Measurements from ENCODE around the gene ACBD3. TPM values are rescaled to one million over a fixed set of nuclear protein-coding genes. Genes with fewer than 3 reads are reported as not detected.

Gene ACBD3
- total and polyA plus RNA-seq, 10 of the 15 experiments (the other 5 are each of a cell fraction or from before 2014, with no cell fraction given), result 7.5 to 27.9 (median 20.3) TPM

DNA sequence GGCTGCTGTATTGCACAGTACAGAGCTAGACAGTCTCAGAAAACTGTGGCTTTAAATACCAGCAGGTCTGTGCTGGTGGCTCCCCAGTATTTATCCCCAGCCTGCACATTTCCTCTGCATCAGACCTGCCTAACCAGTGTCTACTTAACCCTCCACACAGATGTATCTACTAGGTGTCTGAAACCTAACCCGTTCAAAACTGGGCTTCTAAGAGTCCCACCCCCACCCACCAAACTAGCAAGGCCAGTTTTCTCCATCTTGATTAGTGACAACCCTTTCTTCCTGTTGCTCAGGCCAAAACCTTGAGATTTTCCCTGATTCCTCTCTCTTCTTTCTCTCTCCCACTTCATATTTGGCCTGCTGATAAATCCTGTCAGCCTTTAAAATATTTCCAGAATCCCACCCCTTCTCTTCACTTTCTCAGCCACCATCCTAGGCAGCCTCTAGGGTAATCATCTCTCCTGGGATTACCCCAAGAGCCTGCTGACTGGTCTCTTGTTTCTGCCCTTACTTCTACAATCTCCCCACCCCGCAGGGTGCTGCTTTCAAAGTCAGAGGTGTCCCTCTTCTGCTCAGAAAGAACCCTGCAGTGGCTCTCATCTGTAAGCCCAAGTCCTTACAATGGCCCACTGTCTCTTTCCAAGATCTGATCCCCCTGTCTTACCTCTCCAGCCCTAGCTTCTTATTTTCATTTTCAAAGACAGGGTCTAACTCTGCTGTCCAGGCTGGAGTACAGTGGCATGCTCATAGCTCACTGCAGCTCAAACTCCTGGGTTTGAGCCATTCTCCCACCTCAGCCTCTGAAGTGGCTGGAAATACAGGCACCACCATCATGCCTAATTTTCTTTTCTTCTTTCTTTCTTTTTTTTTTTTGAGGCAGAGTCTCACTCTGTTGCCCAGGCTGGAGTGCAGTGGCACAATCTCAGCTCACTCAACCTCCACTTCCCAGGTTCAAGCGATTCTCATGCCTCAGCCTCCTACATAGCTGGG is 78.8 kb downstream of the ACBD3 start:
- POLR2A ChIA-PET, result interaction anchor here (0.6 to 6.0 kb wide), 9 partner anchors 8 to 252 kb away, joined by 3 to 37 read pairs (median 4); partner anchors contain the start of gene H3-3A
- BruUV-seq (replicated peaks), result no TSS peak

More for the DNA sequence above, 78.8 kb downstream of the ACBD3 start:
- no peak overlapping the region for H3K27ac ChIP-seq (ENCODE audit: control insufficient read depth, insufficient read depth)
- DNase-seq (ENCODE audit: low read depth, low spot score) (no peak), ATAC-seq (no peak), FAIRE-seq (no peak)
- ChIA-PET SMC1A (ENCODE audit: uncharacterized antibody, unreplicated experiment) (interaction anchor here (0.8 to 4.6 kb wide), 9 partner anchors 13 to 298 kb away, joined by 3 to 39 read pairs (median 5); no protein-coding TSS in a partner anchor), RAD21 (ENCODE audit: unreplicated experiment) (interaction anchor here (0.5 to 6.3 kb wide), 6 partner anchors 13 to 117 kb away, joined by 3 to 56 read pairs (median 4); no protein-coding TSS in a partner anchor), CTCF (interaction anchor here (0.7 to 6.5 kb wide), 7 partner anchors 12 to 124 kb away, joined by 3 to 96 read pairs (median 9); no protein-coding TSS in a partner anchor)
- no peaks in the 10 kb centered on the region for H4K20me1 ChIP-seq (ENCODE audit: control insufficient read depth, insufficient read depth)
- H3K4me3 ChIP-seq, result no peak overlapping the region
- 33% methylated on average over 3 of the region's 3 CpGs for WGBS (ENCODE audit: insufficient coverage, insufficient replicate concordance, low lambda C conversion rate, missing lambda C conversion rate)
- H3K27me3 ChIP-seq (replicated peaks in 1 of 2; ENCODE audit: control insufficient read depth in 2 of 2, insufficient read depth in 2 of 2, low read length in 1 of 2), result no peaks in the 10 kb centered on the region
- in situ Hi-C loops (cut with MboI), result no loop called here
- H2AFZ ChIP-seq (ENCODE audit: control insufficient read depth, low read depth, low read length), result peak overlapping the region; percentile 48
- H3K9ac ChIP-seq (ENCODE audit: control insufficient read depth, insufficient read depth, low read length), result no peak overlapping the region
- H3K79me2 ChIP-seq (ENCODE audit: control insufficient read depth, insufficient read depth, low read length), result no peaks in the 10 kb centered on the region
- no peaks in the 10 kb centered on the region for H3K36me3 ChIP-seq (ENCODE audit: control insufficient read depth in 2 of 2, insufficient read depth in 2 of 2, low read length in 1 of 2)
- no peak overlapping the region for H3K4me2 ChIP-seq (ENCODE audit: control insufficient read depth, insufficient read depth)
- TF ChIP-seq MEF2B (IDR thresholded peaks at IDR 0.05; ENCODE audit: partially characterized antibody, poor library complexity, severe bottlenecking) (peak; percentile 97), POLR2AphosphoS5 (IDR thresholded peaks at IDR 0.05; ENCODE audit: low read length) (no peak), YBX1 (IDR thresholded peaks at IDR 0.05) (peak; percentile 76; the same call in 1 of the 2 replicates), RAD21 (IDR thresholded peaks at IDR 0.05; ENCODE audit: insufficient read depth, low read depth, low read length) (peak; percentile 58), SMC3 (IDR thresholded peaks at IDR 0.05; ENCODE audit: borderline replicate concordance, low read length) (peak; percentile 25; the same call in 1 of the 2 replicates)
- TF ChIP-seq, protein P1, sequence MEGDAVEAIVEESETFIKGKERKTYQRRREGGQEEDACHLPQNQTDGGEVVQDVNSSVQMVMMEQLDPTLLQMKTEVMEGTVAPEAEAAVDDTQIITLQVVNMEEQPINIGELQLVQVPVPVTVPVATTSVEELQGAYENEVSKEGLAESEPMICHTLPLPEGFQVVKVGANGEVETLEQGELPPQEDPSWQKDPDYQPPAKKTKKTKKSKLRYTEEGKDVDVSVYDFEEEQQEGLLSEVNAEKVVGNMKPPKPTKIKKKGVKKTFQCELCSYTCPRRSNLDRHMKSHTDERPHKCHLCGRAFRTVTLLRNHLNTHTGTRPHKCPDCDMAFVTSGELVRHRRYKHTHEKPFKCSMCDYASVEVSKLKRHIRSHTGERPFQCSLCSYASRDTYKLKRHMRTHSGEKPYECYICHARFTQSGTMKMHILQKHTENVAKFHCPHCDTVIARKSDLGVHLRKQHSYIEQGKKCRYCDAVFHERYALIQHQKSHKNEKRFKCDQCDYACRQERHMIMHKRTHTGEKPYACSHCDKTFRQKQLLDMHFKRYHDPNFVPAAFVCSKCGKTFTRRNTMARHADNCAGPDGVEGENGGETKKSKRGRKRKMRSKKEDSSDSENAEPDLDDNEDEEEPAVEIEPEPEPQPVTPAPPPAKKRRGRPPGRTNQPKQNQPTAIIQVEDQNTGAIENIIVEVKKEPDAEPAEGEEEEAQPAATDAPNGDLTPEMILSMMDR (IDR thresholded peaks at IDR 0.05 in 2 of 3, conservative IDR thresholded peaks at IDR 0.05 in 1 of 3; ENCODE audit: control insufficient read depth in 2 of 3, extremely low read depth in 1 of 3, insufficient read depth in 1 of 3, low read depth in 3 of 3, low read length in 3 of 3), result peak in 2 of 3 experiments; percentile 23 to 49; a peak in 3 of 6 replicates
- TF ChIP-seq, protein P2, sequence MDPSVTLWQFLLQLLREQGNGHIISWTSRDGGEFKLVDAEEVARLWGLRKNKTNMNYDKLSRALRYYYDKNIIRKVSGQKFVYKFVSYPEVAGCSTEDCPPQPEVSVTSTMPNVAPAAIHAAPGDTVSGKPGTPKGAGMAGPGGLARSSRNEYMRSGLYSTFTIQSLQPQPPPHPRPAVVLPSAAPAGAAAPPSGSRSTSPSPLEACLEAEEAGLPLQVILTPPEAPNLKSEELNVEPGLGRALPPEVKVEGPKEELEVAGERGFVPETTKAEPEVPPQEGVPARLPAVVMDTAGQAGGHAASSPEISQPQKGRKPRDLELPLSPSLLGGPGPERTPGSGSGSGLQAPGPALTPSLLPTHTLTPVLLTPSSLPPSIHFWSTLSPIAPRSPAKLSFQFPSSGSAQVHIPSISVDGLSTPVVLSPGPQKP (IDR thresholded peaks at IDR 0.05; ENCODE audit: low read depth, low read length), result no peak
- H3K4me1 ChIP-seq (ENCODE audit: control insufficient read depth, insufficient read depth, low read length), result peaks cover 23% of the 10 kb centered on the region
- H3K9me3 ChIP-seq (replicated peaks; ENCODE audit: control insufficient read depth, insufficient read depth, low read length), result no peaks in the 10 kb centered on the region
- intact Hi-C loops (cut with micrococcal nuclease; ENCODE audit: unreplicated experiment), result no loop called here

Data from GM12878 (cell line).